Esophagus squamous epithelium (tissue), 5 donors: Measurements from ENCODE around the gene DNAL1. TPM values are rescaled to one million over a fixed set of nuclear protein-coding genes. Genes with fewer than 3 reads are reported as not detected.

Experiments
- DNase-seq: peaks from one replicate; lab custom pipeline; 2025; lab: John Stamatoyannopoulos, UW
- H3K27ac ChIP-seq, 4 donors: fragments of 200-600 bp; sonication (generic); one replicate each; pipeline ENCODE4 v1.5.1; 2016 to 2019; ENCODE audit warnings: mild to moderate bottlenecking in 1 of 4
- H3K27me3 ChIP-seq, 4 donors: fragments of 200-600 bp; sonication (generic); 1 replicate in 3 of 4; 2 replicates in 1 of 4; pipeline versions ENCODE4 v1.5.1 to v1.6.0; 2017 to 2021; ENCODE audit warnings: antibody characterized with exemption in 1 of 4
- H3K36me3 ChIP-seq, 3 donors: fragments of 200-600 bp; sonication (generic); one replicate each; pipeline ENCODE4 v1.5.1; 2016 to 2019
- H3K4me1 ChIP-seq, 3 donors: fragments of 200-600 bp; sonication (generic); one replicate each; pipeline ENCODE4 v1.5.1; 2017 to 2019
- H3K4me3 ChIP-seq, 4 donors: fragments of 200-600 bp; sonication (generic); 1 replicate in 3 of 4; 2 replicates in 1 of 4; pipeline ENCODE4 v1.5.1; 2016 to 2019; ENCODE audit warnings: mild to moderate bottlenecking in 2 of 4, moderate library complexity in 1 of 4
- H3K9me3 ChIP-seq, 3 donors: fragments of 200-600 bp; sonication (generic); one replicate each; pipeline ENCODE4 v1.5.1; 2016 to 2019
- CTCF ChIP-seq, 6 experiments: fragments of 450-650 bp in 4 of 6; fragments of 200-600 bp in 2 of 6; sonication (generic) in 2 of 6; IDR thresholded peaks; one replicate each; pipeline ENCODE4 v1.5.1; 2016 to 2019; ENCODE audit warnings: antibody characterized with exemption in 6 of 6, mild to moderate bottlenecking in 4 of 6, moderate library complexity in 4 of 6
- POLR2A ChIP-seq, 4 donors: fragments of 450-650 bp; IDR thresholded peaks; one replicate each; pipeline ENCODE4 v1.6.1; 2017; ENCODE audit warnings: antibody characterized with exemption in 4 of 4, mild to moderate bottlenecking in 4 of 4, moderate library complexity in 3 of 4
- WGBS, 2 donors: methylation state at CpG; one replicate each; pipeline ENCODE4 v1.1.5; 2018; 5-methylcytosine and 5-hydroxymethylcytosine counted together
- intact Hi-C: fragments of 100-400 bp; cut with DNase I; formaldehyde crosslinking; loops from one replicate; pipeline ENCODE4 v1.15.0; 2022
- total RNA-seq, 4 donors: library from RNA; depleted of rRNA; stranded (reverse); fragments of >200 nt; gene quantifications; one replicate each; pipeline ENCODE4 v1.1.0, GENCODE V29; 2016
- donor health status: DM: yes; HTN: yes; CAD: no.

Gene DNAL1
- total RNA-seq, 4 donors from 2014 or later = 1.8 to 6.4 (median 4.1) TPM

- intact Hi-C loops = no loop called here
- DNase-seq = no peak
- 17 to 36% methylated on average over 1 to 2 of the region's 2 CpGs for WGBS, 2 donors
Observed at GRCh38 chr14:73610687-73611086, 34.1 kb upstream of the DNAL1 start.

GRCh38 chr14:73612339-73613045 is 32.3 kb upstream of the DNAL1 start, which contains the start of gene ACOT6:
ACOT6 (plus strand) TSS chr14:73612517; CDS start chr14:73612572, 55 bp downstream.
- H3K36me3 ChIP-seq = no peaks in the 10 kb centered on the region
- no peaks in the 10 kb centered on the region for H3K27me3 ChIP-seq
- peaks cover 0 to 23% (median 0%) of the 10 kb centered on the region in 3 donors for H3K4me1 ChIP-seq
- no peaks in the 10 kb centered on the region for H3K9me3 ChIP-seq
- WGBS, 2 donors = 2% methylated on average over 9 of the region's 84 CpGs; no CpG with 5 or more reads in 1 of the 2 donors
- no peak for DNase-seq
- H3K4me3 ChIP-seq = peak within 1 kb of the TSS; percentile 56 to 76 (median 66)
- intact Hi-C loops = no loop called here
- H3K27ac ChIP-seq = peak within 1 kb of the TSS; percentile 78 to 93 (median 86)
- peak in 2 of 4 donors; percentile 15 to 47 for TF ChIP-seq POLR2A (IDR thresholded peaks at IDR 0.05)
- TF ChIP-seq CTCF (IDR thresholded peaks at IDR 0.05) = no peak

More at GRCh38 chr14:73610687-73611086, 34.1 kb upstream of the DNAL1 start:
- H3K36me3 ChIP-seq = no peaks in the 10 kb centered on the region
- H3K9me3 ChIP-seq = no peaks in the 10 kb centered on the region
- no peak for TF ChIP-seq POLR2A (IDR thresholded peaks at IDR 0.05)
- TF ChIP-seq CTCF (IDR thresholded peaks at IDR 0.05) = no peak
- H3K27ac ChIP-seq = no peak overlapping the region
- H3K4me1 ChIP-seq = peaks cover 0 to 23% (median 0%) of the 10 kb centered on the region in 3 donors
- no peak overlapping the region for H3K4me3 ChIP-seq
- no peaks in the 10 kb centered on the region for H3K27me3 ChIP-seq

GRCh38 chr14:73613046-73613383 is 31.8 kb upstream of the DNAL1 start:
- WGBS, 2 donors = 2 to 7% methylated on average over 7 to 9 of the region's 13 CpGs
- peaks cover 0 to 23% (median 0%) of the 10 kb centered on the region in 3 donors for H3K4me1 ChIP-seq
- no peaks in the 10 kb centered on the region for H3K36me3 ChIP-seq
- no peaks in the 10 kb centered on the region for H3K9me3 ChIP-seq
- H3K27ac ChIP-seq = peak overlapping the region; percentile 78 to 93 (median 86)
- no peak for DNase-seq
- H3K27me3 ChIP-seq = no peaks in the 10 kb centered on the region
- no peak for TF ChIP-seq CTCF (IDR thresholded peaks at IDR 0.05)
- TF ChIP-seq POLR2A (IDR thresholded peaks at IDR 0.05) = no peak
- peak overlapping the region; percentile 56 to 76 (median 66) for H3K4me3 ChIP-seq
- intact Hi-C loops = no loop called here

- intact Hi-C loops = no loop called here
- H3K27ac ChIP-seq = peak overlapping the region in 3 of 4 donors; percentile 78 to 93 (median 90)
- 67 to 87% methylated on average over 2 to 3 of the region's 3 CpGs for WGBS, 2 donors
- H3K4me3 ChIP-seq = peak overlapping the region in 2 of 4 donors; percentile 56 to 73
- peaks cover 0 to 23% (median 0%) of the 10 kb centered on the region in 3 donors for H3K4me1 ChIP-seq
- H3K27me3 ChIP-seq = no peaks in the 10 kb centered on the region
- no peak for TF ChIP-seq CTCF (IDR thresholded peaks at IDR 0.05)
- TF ChIP-seq POLR2A (IDR thresholded peaks at IDR 0.05) = no peak
- H3K36me3 ChIP-seq = no peaks in the 10 kb centered on the region
- DNase-seq = no peak
- H3K9me3 ChIP-seq = no peaks in the 10 kb centered on the region
Observed at GRCh38 chr14:73613419-73613963, 31.3 kb upstream of the DNAL1 start.

- H3K4me1 ChIP-seq = peaks cover 0 to 12% (median 0%) of the 10 kb centered on the region in 3 donors
- no peak overlapping the region for H3K27ac ChIP-seq
- 76 to 84% methylated on average over 3 to 4 of the region's 4 CpGs for WGBS, 2 donors
- TF ChIP-seq POLR2A (IDR thresholded peaks at IDR 0.05) (no peak), CTCF (IDR thresholded peaks at IDR 0.05) (no peak)
- intact Hi-C loops = no loop called here
- no peak for DNase-seq
- H3K36me3 ChIP-seq = no peaks in the 10 kb centered on the region
- H3K27me3 ChIP-seq = no peaks in the 10 kb centered on the region
- no peak overlapping the region for H3K4me3 ChIP-seq
- H3K9me3 ChIP-seq = no peaks in the 10 kb centered on the region
Observed at GRCh38 chr14:73616831-73617230, 28.0 kb upstream of the DNAL1 start.
